GM12875 (cell line): ENCODE measurements around the gene SSH2.

Experiments used
- H3K4me3 ChIP-seq: one replicate; pipeline ENCODE4 v1.5.1; 2011; ENCODE audit warnings: low read depth, low read length, control low read depth
- TF ChIP-seq, protein P1 (sequence below): IDR thresholded peaks from 2 replicates; pipeline ENCODE4 v1.5.1; 2011; ENCODE audit warnings: low read depth, mild to moderate bottlenecking, control low read depth, inconsistent platforms, low read length, moderate library complexity, borderline replicate concordance; ENCODE audit not compliant: insufficient read depth

Gene SSH2

DNA sequence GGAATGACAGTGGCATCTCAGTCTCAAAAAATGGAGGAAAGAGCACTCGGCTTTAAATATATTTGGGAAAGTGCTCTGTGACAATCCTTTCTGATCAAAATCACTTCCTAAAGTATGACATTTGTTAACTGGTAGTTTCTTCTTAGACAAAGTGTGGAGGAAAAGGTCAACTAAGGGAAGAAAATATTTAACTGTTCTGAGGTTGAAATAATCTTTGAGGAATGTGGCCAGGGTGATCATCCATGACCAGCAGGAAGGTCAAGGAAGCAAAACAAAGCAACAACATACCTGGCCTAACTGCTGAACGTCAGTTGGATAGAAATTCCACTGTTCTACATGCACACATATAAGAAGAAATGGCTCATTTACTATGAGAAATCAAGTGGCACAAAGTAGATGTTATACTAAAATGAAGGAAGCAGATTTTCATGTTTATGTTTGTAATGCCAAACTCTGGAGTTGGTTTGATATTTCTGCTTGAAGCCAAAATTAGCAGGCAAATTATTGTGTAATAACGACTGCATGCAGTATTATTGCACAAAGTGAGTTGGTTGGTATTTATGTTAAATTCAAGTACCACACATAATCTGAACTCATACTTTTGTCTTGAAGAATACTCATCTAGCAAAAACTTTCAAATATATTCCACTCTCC, 220.0 kb downstream of the SSH2 start:
- TF ChIP-seq, protein P1, sequence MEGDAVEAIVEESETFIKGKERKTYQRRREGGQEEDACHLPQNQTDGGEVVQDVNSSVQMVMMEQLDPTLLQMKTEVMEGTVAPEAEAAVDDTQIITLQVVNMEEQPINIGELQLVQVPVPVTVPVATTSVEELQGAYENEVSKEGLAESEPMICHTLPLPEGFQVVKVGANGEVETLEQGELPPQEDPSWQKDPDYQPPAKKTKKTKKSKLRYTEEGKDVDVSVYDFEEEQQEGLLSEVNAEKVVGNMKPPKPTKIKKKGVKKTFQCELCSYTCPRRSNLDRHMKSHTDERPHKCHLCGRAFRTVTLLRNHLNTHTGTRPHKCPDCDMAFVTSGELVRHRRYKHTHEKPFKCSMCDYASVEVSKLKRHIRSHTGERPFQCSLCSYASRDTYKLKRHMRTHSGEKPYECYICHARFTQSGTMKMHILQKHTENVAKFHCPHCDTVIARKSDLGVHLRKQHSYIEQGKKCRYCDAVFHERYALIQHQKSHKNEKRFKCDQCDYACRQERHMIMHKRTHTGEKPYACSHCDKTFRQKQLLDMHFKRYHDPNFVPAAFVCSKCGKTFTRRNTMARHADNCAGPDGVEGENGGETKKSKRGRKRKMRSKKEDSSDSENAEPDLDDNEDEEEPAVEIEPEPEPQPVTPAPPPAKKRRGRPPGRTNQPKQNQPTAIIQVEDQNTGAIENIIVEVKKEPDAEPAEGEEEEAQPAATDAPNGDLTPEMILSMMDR, result no peak
- no peak overlapping the region for H3K4me3 ChIP-seq

DNA sequence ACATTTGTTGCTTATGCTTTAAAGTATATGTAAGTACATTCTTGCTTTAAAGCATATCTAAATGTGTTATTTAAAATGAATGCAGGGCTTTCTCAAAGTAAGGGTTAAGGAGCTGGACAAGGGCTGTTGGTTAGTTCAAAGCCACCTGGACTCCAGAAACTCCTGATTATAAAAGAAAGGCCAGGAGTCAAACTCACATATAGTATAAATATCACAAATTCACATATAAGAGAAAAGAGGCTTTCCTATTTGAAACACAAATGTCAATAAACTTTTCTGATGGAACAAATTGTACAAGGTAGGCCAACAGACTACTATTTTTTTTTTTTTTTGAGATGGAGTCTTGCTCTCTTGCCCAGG, 222.8 kb downstream of the SSH2 start:
- peak overlapping the region; percentile 4 for H3K4me3 ChIP-seq

GRCh38 chr17:29706045-29706431, 224.0 kb downstream of the SSH2 start:
- no peak overlapping the region for H3K4me3 ChIP-seq
- TF ChIP-seq, protein P1, result no peak

More for the DNA sequence above, 222.8 kb downstream of the SSH2 start:
- TF ChIP-seq, protein P1, result no peak

DNA sequence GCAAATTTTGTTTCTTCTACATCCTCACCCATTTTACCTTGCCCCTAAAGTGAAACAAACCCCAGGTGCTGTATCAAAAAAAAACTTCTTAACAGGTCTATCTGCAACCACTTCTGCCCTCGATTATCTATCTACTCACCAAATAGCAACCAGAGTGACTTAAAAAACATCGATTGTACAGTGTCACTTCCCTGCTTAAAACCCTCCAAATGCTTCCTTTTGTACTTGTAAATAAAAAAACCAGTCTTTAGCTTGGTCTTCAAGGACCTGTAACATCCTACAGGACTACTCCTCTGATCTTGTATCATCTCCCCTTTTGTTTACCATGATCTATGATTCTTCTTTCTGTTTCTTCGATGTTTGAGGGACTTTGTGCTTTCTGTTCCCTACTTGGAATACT, 224.6 kb downstream of the SSH2 start:
- TF ChIP-seq, protein P1, result no peak
- no peak overlapping the region for H3K4me3 ChIP-seq

DNA sequence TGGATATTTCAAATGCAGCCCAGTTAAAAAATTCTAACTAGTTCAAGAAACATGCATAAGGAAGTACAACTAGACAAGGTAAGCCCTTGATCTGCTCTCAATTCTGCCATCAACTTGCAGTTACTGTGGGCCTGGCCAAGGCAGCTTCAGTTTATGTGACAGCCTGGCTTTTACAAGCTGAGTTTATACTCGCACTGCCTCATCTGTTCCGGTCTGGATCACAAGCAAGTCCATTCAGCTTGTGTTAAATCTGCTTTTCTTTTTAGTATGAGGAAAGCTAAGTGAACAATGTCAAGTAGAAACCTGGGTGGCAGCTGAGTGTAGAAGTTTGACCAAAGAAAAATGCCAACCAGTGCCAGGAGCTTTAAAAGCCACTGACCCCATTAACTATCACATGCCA, 230.7 kb downstream of the SSH2 start:
- no peak overlapping the region for H3K4me3 ChIP-seq
- TF ChIP-seq, protein P1, result no peak

GRCh38 chr17:29698837-29699236, 231.2 kb downstream of the SSH2 start:
- H3K4me3 ChIP-seq, result no peak overlapping the region
- TF ChIP-seq, protein P1, result no peak

DNA sequence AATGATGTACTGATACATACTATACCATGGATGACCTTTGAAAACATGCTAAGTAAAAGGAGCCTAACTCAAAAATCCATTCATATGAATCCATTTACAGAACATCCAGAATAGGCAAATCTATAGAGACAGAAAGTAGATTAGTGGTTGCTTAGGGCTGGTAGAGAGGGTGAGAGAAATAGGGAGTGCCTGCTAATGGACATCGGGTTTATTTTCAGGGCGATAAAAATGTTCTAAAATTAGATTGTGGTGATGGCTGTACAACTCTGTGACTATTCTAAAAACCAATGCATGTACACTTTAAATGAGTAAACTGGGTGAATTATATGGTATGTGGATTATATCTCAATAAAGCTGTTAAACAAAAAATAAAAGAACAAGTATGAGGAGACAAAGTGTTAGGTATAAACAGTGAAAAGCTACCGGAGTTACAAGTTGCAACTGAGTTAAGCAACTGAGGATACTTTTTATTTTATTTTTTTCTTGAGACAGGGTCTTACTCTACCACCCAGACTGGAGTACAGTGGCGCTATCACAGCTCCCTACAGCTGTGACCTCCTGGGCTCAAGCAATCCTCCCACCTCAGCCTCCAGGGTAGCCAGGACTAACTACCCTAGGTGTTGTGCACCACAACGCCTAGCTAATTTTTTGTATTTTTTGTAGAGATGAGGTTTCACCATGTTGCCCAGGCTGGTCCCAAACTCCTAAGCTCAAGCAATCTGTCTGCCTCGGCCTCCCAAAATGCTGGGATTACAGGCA, 231.8 kb downstream of the SSH2 start:
- H3K4me3 ChIP-seq, result no peak overlapping the region
- TF ChIP-seq, protein P1, result no peak
